ENCODE results near the gene BABAM1.
"Not testable (repeated sequence)": the region's sequence is repeated elsewhere in the genome, so short reads cannot be mapped to it uniquely, and the experiment has no call there.

Gene BABAM1

DNA sequence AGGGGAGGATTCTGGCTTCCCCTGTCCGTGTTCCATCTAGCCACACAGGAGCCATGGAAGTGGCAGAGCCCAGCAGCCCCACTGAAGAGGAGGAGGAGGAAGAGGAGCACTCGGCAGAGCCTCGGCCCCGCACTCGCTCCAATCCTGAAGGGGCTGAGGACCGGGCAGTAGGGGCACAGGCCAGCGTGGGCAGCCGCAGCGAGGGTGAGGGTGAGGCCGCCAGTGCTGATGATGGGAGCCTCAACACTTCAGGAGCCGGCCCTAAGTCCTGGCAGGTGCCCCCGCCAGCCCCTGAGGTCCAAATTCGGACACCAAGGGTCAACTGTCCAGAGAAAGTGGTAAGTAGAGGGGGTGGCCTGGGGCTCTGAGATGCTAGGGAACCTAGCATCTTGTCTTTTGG is 1.5 kb downstream of the BABAM1 start:
- DNase-seq (ENCODE audit: low spot score): no peak
- in situ Hi-C loops (cut with MboI; ENCODE audit: low pct_unique_long_range_greater_than_20kb, low sequenced_read_pairs, unreplicated experiment): no loop called here
- no peak for TF ChIP-seq CTCF (IDR thresholded peaks at IDR 0.05; ENCODE audit: extremely low read depth, insufficient read depth, missing control alignments)

GRCh38 chr19:17274892-17275291 is 7.6 kb downstream of the BABAM1 start:
- in situ Hi-C loops (cut with MboI; ENCODE audit: low pct_unique_long_range_greater_than_20kb, low sequenced_read_pairs, unreplicated experiment); DNase-seq (ENCODE audit: low spot score): not testable (repeated sequence)

GRCh38 chr19:17275441-17276175 is 8.4 kb downstream of the BABAM1 start:
- DNase-seq (ENCODE audit: low spot score): no peak
- TF ChIP-seq CTCF (IDR thresholded peaks at IDR 0.05; ENCODE audit: extremely low read depth, insufficient read depth, missing control alignments): no peak
- in situ Hi-C loops (cut with MboI; ENCODE audit: low pct_unique_long_range_greater_than_20kb, low sequenced_read_pairs, unreplicated experiment): no loop called here

- TF ChIP-seq CTCF (IDR thresholded peaks at IDR 0.05; ENCODE audit: extremely low read depth, insufficient read depth, missing control alignments): no peak
- DNase-seq (ENCODE audit: low spot score): no peak
- in situ Hi-C loops (cut with MboI; ENCODE audit: low pct_unique_long_range_greater_than_20kb, low sequenced_read_pairs, unreplicated experiment): no loop called here
Observed at GRCh38 chr19:17279436-17279835, 12.2 kb downstream of the BABAM1 start.

DNA sequence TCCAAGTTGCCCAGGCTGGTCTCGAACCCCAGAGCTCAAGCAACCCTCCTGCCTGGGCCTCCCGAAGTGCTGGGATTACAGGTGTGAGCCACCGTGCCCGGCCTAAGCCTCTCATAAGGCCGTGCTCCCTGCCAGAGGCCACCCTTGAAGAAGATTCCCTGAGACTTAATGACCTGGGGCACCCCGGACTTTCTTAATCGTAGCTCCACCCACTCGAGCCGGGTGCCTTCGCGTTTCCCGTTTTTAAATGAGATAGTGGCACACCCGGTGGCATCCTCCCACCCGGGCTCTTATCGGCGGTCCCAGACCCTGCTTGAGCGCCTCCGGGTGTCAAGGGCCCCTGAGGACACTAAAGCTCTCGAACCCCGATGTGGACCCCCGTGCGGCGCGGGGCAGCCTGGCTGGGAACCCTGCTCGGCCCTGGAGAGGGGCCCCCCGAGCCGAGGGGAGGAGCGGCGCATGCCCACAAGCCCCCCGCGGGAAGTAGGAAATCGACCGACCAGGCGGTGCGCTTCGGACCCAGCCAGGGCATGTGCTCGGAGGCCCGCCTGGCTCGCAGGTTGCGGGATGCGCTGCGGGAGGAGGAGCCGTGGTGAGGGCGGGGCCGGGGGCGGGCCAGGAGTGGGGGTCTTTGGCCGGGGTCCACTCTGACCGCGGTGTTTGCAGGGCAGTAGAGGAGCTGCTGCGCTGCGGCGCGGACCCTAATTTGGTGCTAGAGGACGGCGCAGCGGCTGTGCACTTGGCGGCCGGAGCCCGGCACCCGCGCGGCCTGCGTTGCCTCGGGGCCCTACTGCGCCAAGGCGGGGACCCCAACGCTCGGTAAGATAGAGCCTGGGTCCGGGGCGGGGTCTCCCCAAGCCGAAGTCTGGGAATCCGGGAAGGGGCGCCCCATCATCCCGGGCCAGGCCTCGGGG is 14.4 kb downstream of the BABAM1 start, which contains the start of gene ANKLE1:
TSS of gene ANKLE1 (plus strand) at position 511 of the 914 bp plus-strand sequence. CDS start at position 531, 20 bp downstream.
- no peak for TF ChIP-seq CTCF (IDR thresholded peaks at IDR 0.05; ENCODE audit: extremely low read depth, insufficient read depth, missing control alignments)
- DNase-seq (ENCODE audit: low spot score): peak; percentile 84
- in situ Hi-C loops (cut with MboI; ENCODE audit: low pct_unique_long_range_greater_than_20kb, low sequenced_read_pairs, unreplicated experiment): no loop called here

- in situ Hi-C loops (cut with MboI; ENCODE audit: low pct_unique_long_range_greater_than_20kb, low sequenced_read_pairs, unreplicated experiment): no loop called here
- TF ChIP-seq CTCF (IDR thresholded peaks at IDR 0.05; ENCODE audit: extremely low read depth, insufficient read depth, missing control alignments): peak; percentile 96
- peak; percentile 91 for DNase-seq (ENCODE audit: low spot score)
Observed at GRCh38 chr19:17282488-17283125, 15.4 kb downstream of the BABAM1 start.
